GM19023 (cell line): ENCODE results near the gene NUBP2.

ENCODE experiments used
- ATAC-seq: cut with Tn5 transposase; IDR thresholded peaks from one replicate; pipeline ENCODE4 v1.9.1; 2021; ENCODE audit warnings: mild to moderate bottlenecking, moderate library complexity; ENCODE audit not compliant: unreplicated experiment

NUBP2 gene

DNA sequence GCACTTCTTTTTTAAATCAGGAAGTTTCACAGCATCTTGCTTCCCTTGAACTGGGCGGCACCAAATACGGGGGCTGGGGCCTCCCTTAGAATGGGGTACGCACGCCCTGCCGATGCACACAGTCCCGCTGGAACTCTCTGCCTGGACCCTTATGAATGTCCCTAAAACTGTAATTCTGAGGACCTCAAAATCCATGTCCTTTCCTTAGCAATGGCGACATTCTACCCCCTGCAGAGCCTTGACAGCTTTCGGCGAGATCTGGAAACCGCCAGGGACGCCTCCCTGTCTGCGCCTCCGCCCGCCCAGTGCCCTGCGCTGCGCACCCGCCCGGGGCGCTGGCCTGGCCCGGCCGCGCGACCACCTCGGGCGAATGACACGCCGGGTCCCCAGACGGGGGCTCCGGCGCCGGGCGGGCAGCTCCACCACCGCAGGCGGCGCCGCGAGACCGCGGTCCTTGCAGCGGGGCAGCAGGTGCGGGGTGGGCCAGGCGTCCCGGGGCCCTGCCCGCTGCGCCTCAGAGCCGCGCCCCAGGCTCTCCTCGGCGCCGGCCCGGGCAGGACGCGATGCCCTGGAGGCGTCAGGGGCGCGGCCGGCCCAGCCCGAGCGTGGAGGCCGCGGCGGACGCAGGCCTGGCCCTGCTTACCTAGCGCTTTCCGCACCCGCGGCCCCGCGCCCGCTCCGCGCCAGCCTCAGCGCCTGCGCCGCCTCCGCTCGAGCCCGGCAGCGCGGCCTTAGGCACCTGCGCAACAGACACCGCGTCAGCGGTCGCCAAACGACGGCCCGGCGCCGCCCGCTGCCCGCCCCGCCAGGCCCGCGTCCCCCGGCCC, 43.3 kb downstream of the NUBP2 start:
- ATAC-seq = peak; percentile 47

DNA sequence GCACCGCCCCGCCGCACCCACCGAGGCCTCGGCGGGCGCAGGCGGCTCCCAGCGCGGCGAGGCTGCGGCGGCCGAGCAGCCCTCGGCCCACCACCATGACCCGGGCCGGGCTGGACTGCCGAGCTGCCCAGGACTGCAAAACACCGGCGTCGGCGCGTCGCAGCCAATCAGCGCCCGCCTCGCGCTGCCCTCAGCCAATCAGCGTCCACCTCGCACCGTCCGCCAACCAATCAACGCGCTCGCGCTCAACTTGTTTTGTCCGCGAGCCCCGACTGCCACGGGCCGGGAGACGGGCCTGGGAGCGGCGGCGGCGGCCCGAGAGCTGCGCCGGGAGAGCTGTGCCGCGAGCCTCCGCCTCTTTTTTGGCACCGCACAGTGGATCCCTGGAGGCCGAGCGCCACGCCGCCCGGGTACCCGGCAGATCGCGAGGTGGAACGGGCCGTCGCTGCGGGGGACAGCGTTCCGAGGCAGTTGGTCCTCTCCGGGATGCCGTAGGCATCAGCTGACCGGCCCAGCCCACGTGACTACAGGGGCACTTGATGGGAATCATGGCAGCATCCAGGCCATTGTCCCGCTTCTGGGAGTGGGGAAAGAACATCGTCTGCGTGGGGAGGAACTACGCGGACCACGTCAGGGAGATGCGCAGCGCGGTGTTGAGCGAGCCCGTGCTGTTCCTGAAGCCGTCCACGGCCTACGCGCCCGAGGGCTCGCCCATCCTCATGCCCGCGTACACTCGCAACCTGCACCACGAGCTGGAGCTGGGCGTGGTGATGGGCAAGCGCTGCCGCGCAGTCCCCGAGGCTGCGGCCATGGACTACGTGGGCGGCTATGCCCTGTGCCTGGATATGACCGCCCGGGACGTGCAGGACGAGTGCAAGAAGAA, 44.2 kb downstream of the NUBP2 start, which contains the start of the genes FAHD1 and HAGH:
Gene FAHD1, plus strand, starts transcription at position 516 of the 883 bp plus-strand sequence. Its CDS starts 33 bp downstream, at position 549.
Gene HAGH, minus strand, starts transcription at position 135 of the 883 bp plus-strand sequence. Its CDS starts 38 bp downstream, at position 97.
- ATAC-seq = peak; percentile 89

DNA sequence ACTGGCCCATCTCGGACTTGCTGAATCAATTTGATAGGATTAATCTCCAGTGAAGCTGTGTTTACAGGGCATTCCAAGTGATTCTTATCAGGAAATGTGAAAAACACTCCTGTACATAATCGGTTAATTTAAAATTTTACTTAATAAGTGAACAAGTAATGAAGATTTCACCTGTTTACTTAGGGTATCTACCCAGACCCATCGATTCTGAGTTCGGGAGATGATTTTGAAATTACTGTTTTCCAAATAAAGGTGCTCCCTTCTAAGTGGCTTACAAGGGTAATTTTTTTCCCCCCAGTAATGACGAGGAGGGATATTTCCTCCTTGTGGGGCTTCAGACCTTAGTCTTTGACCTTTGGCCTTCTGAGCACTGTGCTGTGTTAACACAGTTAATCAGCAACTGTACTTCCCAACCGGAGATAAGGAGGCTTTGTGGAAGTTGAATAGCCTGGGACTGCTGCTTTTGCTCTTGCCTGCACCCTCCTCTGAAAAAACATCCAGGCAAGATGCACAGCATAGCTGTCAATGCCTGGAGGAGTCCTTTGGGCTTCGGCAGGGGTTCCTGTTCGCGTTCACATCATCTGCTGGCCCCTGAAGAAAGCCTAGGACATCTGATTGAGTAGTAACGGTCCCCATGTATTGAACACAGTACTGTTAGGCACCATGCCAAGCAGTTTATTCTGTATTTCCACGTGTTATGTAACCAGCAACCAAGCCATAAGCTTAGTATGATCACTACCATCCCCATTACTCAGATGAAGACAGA, 46.1 kb downstream of the NUBP2 start:
- ATAC-seq = no peak

DNA sequence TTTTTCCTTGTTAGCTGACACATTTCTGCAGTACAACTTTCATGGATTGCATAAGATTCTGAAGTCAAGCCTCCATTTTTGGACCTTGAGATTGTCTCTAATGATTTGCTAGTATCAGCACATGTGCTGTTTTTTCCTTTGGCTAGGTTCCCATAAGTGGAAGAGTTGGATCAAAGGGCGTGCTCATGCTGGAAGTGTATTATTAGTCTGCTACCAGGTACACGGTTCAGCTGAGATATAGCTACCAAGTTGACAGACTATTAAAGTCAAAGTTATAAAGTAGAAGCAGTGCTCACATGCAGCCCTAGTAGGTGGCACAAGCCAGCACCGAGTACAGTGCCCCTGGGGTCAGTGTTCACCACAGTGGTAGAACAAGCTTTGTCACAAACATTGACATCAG, 47.5 kb downstream of the NUBP2 start:
- ATAC-seq = no peak

DNA sequence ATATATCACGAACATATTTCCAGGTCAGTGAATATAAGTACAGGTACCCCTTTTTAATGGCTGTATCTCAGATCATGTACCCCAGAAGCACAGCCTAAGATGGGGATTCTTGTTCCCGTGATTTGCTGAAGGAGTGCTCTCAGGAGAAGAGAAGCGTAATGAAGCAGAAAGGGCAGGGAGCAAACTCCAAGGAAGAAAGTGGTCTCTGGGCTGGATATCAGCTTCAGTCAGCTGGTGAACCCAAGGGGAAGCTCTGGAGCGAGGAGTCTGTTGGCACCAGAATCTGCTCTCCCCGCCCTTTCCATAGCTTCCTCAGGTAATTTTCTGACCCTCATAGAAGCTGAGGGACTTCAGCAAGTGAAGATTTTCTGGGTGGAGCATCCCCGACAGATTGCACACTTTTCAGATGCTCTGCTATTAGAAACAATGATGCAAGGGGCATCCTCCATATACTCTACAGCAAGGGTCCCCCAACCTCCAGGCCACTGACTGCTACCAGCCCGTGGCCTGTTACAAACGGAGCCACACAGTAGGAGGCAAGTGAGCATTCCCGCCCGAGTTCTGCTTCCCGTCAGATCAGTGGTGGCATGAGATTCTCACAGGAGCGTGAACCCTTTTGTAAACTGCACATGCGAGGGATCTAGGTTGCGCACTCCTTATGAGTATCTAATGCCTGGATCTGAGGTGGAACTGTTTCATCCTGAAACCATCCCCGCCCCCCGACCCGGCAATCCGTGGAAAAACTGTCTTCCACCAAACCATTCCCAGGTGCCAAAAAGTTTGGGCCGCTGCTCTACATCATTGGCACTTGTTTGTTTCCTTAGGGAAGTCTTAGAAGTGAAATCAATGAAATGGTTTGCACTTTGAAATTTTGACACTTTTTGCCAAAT, 48.7 kb downstream of the NUBP2 start:
- no peak for ATAC-seq

DNA sequence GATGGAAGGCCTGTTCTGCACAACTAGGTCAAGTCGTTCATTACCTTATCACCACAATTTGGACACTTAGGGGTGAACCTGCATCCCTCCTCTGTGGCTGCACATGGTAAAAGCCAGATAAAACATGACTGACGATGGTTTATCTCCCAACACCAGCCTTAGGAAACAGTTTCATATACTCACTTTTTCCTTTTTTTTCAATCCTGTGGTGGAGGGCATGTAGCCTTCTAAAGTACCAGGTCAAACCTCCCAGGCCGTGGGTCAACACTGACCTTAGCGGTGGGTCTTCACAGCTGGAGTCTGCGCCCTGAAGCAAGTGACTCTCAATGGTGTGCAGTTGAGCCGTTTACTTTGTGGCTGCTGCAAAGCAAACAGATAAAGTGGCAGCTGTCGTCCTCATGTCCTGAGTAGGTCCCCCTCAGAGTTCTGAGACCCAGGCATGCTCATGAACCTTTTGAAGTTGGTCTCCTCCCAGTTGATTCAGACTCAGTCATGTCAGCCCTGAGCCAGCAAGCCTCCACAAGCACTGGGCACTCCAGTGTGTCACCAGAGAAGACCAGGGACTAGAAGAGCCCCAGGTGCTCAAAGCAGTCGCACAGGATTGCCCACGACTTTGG, 50.2 kb downstream of the NUBP2 start:
- no peak for ATAC-seq

DNA sequence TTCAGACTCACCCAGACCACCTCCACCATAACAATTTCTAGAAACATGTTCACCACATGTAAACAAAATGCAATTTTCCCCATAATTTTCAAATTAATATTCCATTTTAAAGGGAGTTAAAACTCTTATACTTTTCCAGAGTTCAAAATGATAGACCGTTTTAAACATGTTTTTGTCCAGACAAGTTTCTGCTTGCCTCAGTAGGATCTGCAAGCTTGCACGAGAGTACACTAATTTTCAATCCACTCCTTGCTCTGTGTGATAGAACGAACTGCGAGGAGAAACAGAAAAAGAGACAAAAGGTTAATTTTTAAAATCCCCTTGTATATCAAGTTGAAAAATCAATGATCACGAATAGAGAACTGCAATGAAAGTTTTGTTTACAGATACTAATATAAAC, 51.3 kb downstream of the NUBP2 start:
- no peak for ATAC-seq
